NOMO-1 treated with dmso at 0.1 percent for 144 hours (cell line): ENCODE measurements around the gene ISY1.
"Not testable (repeated sequence)": the region's sequence is repeated elsewhere in the genome, so short reads cannot be mapped to it uniquely, and the experiment has no call there.

Experiments used
- DNase-seq: peaks from one replicate; lab custom pipeline; 2025; ENCODE audit not compliant: unreplicated experiment; lab: John Stamatoyannopoulos, UW

ISY1 gene

DNA sequence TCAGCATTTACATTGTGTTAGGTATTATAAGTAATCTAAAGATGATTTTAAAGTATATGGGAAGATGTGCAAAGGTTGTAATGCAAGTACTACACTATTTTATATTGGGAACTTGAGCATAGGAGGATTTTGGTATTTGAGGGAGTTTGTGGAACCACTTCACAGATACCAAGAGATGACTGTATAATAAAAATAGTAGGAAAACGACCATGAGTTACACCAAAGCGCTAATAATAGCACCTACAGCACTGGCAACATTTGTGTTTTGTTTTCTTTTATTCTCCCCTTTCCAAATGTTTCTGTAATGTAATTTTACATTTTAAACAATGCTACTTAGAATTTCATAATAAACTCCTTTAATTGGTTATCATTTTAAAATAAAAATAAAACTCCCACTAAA is 12.3 kb upstream of the ISY1 start:
- no peak for DNase-seq

- DNase-seq = no peak
Observed at GRCh38 chr3:129166579-129167332, 5.9 kb upstream of the ISY1 start.

DNA sequence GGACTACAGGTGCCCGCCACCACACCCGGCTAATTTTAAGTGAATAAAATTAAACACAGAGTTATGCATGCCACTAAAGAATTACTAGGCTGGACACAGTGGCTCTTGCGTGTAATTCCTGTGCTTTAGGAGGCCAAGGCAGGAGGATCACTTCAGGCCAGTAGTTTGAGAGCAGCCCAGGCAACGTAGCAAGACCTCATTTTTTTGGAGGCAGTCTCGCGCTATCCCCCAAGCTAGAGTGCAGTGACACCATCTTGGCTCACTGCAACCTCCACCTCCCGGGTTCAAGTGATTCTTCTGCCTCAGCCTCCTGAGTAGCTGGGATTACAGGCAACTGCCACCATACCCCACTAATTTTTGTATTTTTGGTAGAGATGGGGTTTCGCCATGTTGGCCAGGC is 4.7 kb upstream of the ISY1 start:
- DNase-seq = not testable (repeated sequence)

DNA sequence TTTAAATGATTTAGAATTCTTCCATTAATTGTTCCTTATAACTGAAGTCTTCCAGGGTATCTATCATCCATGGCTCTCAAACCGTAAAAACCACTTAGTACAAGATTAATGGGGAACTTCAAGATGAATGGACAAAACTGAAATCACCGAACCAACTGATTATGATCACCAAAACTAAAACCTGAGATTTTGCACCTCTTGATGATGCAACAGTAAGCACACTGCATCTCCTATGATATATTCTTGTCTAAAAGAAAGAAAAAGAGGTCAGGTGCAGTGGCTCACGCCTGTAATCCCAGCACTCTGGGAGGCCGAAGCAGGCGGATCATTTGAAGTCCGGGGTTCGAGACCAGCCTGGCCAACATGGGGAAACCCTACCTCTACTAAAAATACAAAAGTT is 3.6 kb upstream of the ISY1 start:
- DNase-seq = no peak

DNA sequence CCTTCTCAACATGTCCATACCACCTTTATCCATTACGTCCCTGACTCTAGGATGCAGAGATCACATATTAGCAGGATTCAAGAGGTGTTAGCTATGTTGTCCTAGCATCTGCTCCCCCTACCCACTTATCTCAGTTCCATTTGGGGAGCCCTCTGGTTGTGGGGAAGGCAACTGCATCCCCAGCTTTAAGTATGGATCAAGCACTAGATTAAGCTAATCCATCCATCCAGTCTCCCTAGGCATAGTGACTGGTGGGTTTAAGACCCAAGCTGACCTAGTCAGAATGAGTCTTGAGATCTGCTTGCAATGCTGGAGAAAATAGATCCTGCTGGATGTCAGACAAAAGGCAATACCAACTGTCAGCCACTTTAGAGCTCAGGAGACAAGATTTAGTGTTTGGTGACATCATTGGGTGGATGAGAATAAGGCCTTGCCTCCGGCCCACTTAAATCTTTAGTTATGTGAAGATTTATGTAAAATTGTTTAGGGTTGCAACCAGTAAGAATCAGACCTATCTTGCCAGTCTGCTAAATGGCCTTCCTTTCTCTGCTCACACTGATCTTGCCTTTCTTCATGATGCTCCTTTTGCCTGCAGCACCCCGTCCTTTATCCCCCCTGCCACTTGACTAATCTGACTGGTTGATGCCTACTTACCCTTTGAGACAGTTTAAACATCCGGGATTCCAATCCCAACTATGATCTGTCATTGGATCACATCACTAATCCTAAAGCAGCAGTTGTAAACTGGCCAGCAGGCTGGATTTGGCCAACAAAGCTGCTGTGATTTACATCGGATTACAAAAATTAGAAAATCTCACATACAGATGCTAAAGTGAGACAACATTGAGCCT is 2.1 kb upstream of the ISY1 start:
- DNase-seq = no peak

DNA sequence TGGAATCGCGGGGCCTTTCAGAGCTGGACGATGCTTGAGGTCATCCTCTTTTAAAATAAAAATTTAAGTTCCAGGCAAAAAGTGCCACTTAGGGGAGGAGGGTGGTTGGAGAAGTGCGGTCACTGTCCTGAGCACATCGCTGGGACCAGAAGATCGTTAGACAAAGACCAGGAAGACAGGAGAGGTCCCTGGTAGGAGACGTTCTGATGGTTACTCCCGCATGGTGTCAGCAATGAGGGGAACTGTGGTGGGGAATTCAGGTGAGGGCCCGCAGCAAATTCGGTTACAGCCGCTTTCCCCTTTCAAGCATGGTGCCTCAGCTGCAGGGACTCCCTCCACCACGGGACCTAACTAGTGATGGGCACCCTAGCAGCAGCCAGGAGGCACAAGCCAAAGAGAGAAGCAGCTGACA is 1.0 kb upstream of the ISY1 start:
- DNase-seq = no peak

GRCh38 chr3:129144786-129145185 is 16.1 kb downstream of the ISY1 start:
- DNase-seq = no peak

DNA sequence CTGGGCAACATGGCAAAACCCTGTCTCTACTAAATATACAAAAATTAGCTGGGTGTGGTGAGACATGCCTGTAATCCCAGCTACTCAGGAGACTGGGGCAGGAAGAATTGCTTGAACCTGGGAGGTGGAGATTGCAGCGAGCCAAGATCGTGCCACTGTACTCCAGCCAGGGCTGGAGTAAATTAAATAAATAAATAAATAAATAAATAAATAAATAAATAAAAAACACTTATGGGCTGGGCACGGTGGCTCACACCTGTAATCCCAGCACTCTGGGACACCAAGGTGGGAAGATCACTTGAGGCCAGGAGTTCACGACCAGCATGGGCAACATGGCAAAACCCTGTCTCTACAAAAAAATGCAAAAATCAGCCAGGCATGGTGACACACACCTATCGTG is 19.9 kb downstream of the ISY1 start:
- DNase-seq = not testable (repeated sequence)

DNA sequence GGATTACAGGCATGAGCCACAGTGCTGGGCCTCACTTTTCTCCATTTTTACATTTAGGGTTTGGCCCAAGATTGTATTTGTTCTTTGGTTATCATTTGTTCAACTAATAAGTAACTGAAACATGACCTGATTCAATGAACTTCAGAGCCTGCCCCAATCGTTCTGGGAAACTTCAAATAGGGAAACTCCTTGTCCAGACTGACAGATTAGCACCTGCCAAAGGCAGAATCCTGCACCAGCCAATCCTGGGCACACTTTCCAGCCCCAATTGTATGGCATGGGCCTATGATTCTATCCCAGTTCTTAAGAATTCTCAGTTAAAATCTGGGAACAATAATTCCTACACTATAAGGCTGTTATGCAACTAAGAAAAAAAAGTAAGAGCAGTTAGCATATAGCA is 21.0 kb downstream of the ISY1 start:
- no peak for DNase-seq

DNA sequence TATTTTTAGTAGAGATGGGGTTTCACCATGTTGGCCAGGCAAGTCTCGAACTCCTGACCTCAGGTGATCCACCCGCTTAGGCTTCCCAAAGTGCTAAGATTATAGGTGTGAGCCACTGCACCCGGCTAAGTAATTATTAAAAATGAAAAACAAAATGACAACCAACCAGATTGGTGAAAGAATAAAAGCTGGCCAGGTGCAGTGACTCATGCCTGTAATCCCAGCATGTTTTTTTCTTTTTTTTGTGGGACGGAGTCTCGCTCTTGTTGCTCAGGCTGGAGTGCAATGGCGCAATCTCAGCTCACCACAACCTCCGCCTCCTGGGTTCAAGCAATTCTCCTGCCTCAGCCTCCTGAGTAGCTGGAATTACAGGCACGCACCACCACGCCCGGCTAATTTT is 24.6 kb downstream of the ISY1 start:
- DNase-seq = not testable (repeated sequence)

DNA sequence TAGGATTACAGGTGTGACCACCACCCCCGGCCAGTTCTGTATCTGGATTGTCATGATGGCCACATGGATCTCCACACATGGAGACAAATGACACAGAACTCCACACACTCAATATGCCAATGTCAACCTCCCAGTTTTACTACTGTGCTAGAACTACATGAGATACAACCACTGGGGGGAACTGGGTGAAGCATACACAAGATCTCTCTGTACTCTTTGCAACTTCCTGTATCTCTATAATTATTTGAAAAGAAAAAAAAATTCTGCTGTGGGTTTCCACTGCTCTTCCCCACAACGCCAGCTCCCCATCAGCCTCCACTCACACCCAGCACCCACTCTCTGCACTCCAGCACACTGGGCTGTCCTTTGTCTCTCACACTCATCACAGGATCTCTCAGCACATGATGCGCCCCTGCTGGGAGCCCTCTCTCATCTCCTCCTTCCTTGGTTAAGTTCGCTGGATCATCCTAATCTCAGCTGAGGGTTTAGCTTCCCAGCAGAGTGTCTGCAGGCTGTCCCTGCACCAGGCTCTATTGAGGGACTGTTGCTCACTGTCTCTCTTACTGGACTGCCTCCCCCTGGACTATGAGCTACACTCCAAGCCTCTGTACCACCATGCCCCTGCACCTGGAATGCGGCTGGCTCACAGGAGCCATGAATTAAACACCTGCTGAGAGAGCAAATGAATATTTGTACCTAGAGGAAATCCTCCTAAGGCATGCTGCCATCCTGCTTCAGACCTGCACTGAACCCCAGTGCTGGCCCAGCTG is 28.6 kb downstream of the ISY1 start:
- DNase-seq = no peak

GRCh38 chr3:129131465-129132088 is 29.3 kb downstream of the ISY1 start:
- no peak for DNase-seq

- no peak for DNase-seq
Observed at GRCh38 chr3:129130291-129130813, 30.5 kb downstream of the ISY1 start.

DNA sequence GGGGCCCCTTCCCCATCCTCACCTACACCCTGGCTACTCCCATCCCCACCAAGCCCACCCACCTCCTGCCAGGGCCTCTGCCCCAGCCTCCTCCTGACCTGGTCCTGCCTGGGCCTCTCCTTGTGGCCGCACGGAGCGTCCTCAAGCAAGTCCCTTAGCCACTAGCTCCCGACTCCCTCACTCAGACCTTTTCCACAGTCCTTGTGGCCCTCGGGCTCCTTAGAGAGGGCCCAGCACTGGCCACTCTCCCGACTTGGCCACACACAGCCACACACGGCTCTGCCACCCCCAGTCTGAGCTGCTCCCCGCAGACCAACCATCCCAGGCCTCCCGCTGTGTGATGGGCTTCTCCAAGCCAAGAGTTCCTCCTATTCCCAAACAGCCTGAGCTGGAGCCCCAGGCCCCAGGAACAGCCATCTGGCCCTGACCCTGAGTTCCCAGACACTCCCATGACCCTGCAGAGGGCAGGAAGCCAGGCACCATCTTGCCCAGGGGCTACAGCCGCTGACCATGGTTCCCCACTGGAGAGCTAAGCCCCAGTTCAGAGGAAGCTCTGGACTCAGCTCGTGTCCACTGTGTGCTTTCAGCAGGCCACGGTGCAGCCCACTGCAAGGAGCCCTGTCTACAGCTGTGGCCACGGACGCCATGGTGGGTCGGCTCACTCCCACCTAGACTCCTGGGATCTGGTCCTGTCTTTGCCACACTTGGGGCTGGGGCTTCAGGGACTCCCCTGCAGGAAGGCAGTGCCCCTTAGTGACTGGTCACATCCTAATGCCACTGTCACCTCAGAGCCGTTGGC is 32.3 kb downstream of the ISY1 start:
- no peak for DNase-seq

DNA sequence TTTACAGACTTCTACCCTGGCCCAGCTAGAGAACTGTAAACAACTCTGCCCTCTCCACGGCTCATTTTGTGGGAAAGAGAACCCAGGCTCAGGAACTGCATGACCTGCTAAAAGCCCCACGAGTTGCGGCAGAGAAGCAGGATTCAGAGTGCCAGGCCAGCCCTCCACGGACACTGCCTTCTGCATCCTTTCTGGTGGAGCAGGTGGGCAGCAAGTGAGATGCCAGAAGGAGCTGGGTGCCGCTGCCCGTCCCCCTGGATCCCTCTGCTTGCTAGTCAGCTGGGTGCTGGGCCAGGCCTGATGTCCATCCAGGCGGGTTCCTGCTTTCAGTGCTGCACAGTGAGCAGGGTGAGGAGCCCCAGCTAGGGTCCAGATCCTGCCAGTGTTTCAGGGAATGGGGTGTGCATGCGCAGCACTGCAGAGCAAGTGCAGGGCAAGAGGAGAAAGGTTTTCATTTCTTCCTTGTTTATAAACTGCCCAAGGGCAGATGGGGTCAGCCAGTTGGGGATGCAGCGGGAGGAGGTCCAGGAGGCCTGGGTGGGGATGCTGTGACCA is 34.1 kb downstream of the ISY1 start:
- no peak for DNase-seq

DNA sequence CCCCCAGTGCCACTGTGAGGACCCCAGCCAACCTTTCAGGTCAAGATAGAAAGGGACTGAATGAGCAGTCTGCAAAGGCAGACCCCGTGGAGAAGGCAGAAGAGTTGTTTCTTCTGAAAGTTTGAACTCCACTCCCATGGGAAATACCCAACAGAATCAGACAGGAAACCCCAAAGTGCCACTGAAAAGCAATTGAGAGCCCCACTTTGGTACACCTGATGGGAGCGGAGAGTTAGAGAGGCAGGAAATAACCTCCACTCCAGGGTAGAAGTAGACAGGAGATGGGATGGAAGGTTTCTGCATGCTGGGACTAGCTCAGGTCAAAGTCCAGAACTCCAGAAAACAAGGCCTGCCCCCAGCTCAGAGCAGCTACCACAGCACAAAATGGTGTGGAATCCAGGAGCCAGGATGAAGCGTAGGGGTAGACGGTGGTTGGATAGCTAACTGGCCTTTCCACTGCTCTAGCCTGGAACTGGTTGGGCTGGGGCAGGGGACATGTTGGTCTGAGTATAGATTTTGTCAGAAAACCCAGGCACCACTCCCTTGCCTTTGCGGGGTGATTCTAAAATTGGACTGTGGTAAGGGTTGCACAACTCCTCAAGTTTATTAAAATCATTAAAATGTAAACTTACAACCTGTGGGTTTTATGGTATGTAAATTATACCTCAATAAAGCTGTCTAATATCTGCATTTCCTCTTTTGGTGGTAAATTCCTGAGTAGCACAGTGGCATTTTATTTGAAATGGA is 37.4 kb downstream of the ISY1 start:
- DNase-seq = peak; percentile 94

- no peak for DNase-seq
Observed at GRCh38 chr3:129122412-129123011, 38.4 kb downstream of the ISY1 start.

- DNase-seq = peak; percentile 52
Observed at GRCh38 chr3:129121792-129122411, 39.0 kb downstream of the ISY1 start, which contains the start of gene RAB43. Gene RAB43, minus strand, starts transcription at chr3:129121804. Its CDS starts 315 bp downstream, at chr3:129121489.
